Stimulated activated effector memory CD8-positive, alpha-beta T cell treated with anti-CD3 and anti-CD28 coated beads, Interleukin-12 subunit alpha, Interleukin-12 subunit beta, amount 100 ng/mL, for 72 hours (primary cell): Measurements from ENCODE around the gene ART4.

Source experiments
- ATAC-seq: fragments of 150-1000 bp; cut with Tn5 transposase; 2 replicates; pipeline ENCODE4 v1.10.0; 2021
- DNase-seq, 2 donors: peaks; one replicate each; pipeline ENCODE4 v3.0.0; 2021 to 2022; ENCODE audit warnings: low spot score in 2 of 2
- H3K27ac Mint-ChIP-seq: one replicate; pipeline ENCODE4 v1.8.0; 2022; ENCODE audit warnings: mild to moderate bottlenecking, mixed read lengths
- H3K36me3 Mint-ChIP-seq: one replicate; pipeline ENCODE4 v1.8.0; 2022; ENCODE audit warnings: mild to moderate bottlenecking, mixed read lengths
- H3K4me1 Mint-ChIP-seq: one replicate; pipeline ENCODE4 v1.8.0; 2022; ENCODE audit warnings: mixed read lengths
- H3K4me3 Mint-ChIP-seq: one replicate; pipeline ENCODE4 v1.8.0; 2022; ENCODE audit warnings: mild to moderate bottlenecking, mixed read lengths
- H3K9me3 Mint-ChIP-seq: one replicate; pipeline ENCODE4 v1.8.0; 2022; ENCODE audit warnings: mixed read lengths

ART4 gene

GRCh38 chr12:14839262-14839661 lies 4.1 kb downstream of the ART4 start:
- DNase-seq (no peak), ATAC-seq (no peak)
- Mint-ChIP-seq H3K27ac (no peak overlapping the region), H3K4me1 (no peaks in the 10 kb centered on the region), H3K36me3 (no peaks in the 10 kb centered on the region), H3K9me3 (no peaks in the 10 kb centered on the region), H3K4me3 (no peak overlapping the region)

GRCh38 chr12:14836336-14837210 lies 6.8 kb downstream of the ART4 start:
- H3K4me1 Mint-ChIP-seq, result no peaks in the 10 kb centered on the region
- no peak overlapping the region for H3K4me3 Mint-ChIP-seq
- ATAC-seq, result peak; percentile 84
- H3K9me3 Mint-ChIP-seq, result no peaks in the 10 kb centered on the region
- no peaks in the 10 kb centered on the region for H3K36me3 Mint-ChIP-seq
- H3K27ac Mint-ChIP-seq, result no peak overlapping the region
- DNase-seq, result no peak

- ATAC-seq, result no peak
- no peak overlapping the region for H3K4me3 Mint-ChIP-seq
- H3K4me1 Mint-ChIP-seq, result no peaks in the 10 kb centered on the region
- H3K27ac Mint-ChIP-seq, result no peak overlapping the region
- H3K9me3 Mint-ChIP-seq, result no peaks in the 10 kb centered on the region
- DNase-seq, result no peak
- H3K36me3 Mint-ChIP-seq, result no peaks in the 10 kb centered on the region
Measured at GRCh38 chr12:14834509-14834908, 8.8 kb downstream of the ART4 start.

GRCh38 chr12:14833952-14834351 lies 9.4 kb downstream of the ART4 start:
- Mint-ChIP-seq H3K27ac (no peak overlapping the region), H3K9me3 (no peaks in the 10 kb centered on the region), H3K36me3 (no peaks in the 10 kb centered on the region), H3K4me1 (no peaks in the 10 kb centered on the region), H3K4me3 (no peak overlapping the region)
- ATAC-seq (no peak), DNase-seq (no peak)

GRCh38 chr12:14833336-14833735 lies 10.0 kb downstream of the ART4 start:
- Mint-ChIP-seq H3K9me3 (no peaks in the 10 kb centered on the region), H3K36me3 (no peaks in the 10 kb centered on the region), H3K4me1 (no peaks in the 10 kb centered on the region), H3K4me3 (no peak overlapping the region), H3K27ac (no peak overlapping the region)
- ATAC-seq (no peak), DNase-seq (no peak)

- H3K4me1 Mint-ChIP-seq, result no peaks in the 10 kb centered on the region
- H3K27ac Mint-ChIP-seq, result no peak overlapping the region
- DNase-seq (no peak), ATAC-seq (peak; percentile 56)
- H3K36me3 Mint-ChIP-seq, result no peaks in the 10 kb centered on the region
- no peak overlapping the region for H3K4me3 Mint-ChIP-seq
- H3K9me3 Mint-ChIP-seq, result no peaks in the 10 kb centered on the region
Measured at GRCh38 chr12:14828892-14829291, 14.4 kb downstream of the ART4 start.

GRCh38 chr12:14827043-14827442 lies 16.3 kb downstream of the ART4 start:
- Mint-ChIP-seq H3K4me1 (no peaks in the 10 kb centered on the region), H3K27ac (no peak overlapping the region), H3K9me3 (no peaks in the 10 kb centered on the region), H3K36me3 (no peaks in the 10 kb centered on the region), H3K4me3 (no peak overlapping the region)
- DNase-seq (no peak), ATAC-seq (no peak)

- H3K4me3 Mint-ChIP-seq, result no peak overlapping the region
- DNase-seq, result no peak
- H3K4me1 Mint-ChIP-seq, result no peaks in the 10 kb centered on the region
- H3K36me3 Mint-ChIP-seq, result no peaks in the 10 kb centered on the region
- H3K9me3 Mint-ChIP-seq, result no peaks in the 10 kb centered on the region
- no peak for ATAC-seq
- no peak overlapping the region for H3K27ac Mint-ChIP-seq
Measured at GRCh38 chr12:14826491-14826890, 16.8 kb downstream of the ART4 start.

- no peak overlapping the region for H3K4me3 Mint-ChIP-seq
- DNase-seq (no peak), ATAC-seq (no peak)
- no peaks in the 10 kb centered on the region for H3K4me1 Mint-ChIP-seq
- no peaks in the 10 kb centered on the region for H3K9me3 Mint-ChIP-seq
- H3K27ac Mint-ChIP-seq, result no peak overlapping the region
- H3K36me3 Mint-ChIP-seq, result no peaks in the 10 kb centered on the region
Measured at GRCh38 chr12:14825256-14825655, 18.1 kb downstream of the ART4 start.

GRCh38 chr12:14824012-14824634 lies 19.2 kb downstream of the ART4 start:
- H3K4me1 Mint-ChIP-seq, result no peaks in the 10 kb centered on the region
- no peaks in the 10 kb centered on the region for H3K9me3 Mint-ChIP-seq
- peak; percentile 97 for ATAC-seq
- H3K4me3 Mint-ChIP-seq, result no peak overlapping the region
- H3K27ac Mint-ChIP-seq, result no peak overlapping the region
- DNase-seq, result no peak
- no peaks in the 10 kb centered on the region for H3K36me3 Mint-ChIP-seq

- no peaks in the 10 kb centered on the region for H3K36me3 Mint-ChIP-seq
- no peak within 1 kb of the TSS for H3K27ac Mint-ChIP-seq
Measured at GRCh38 chr12:14814014-14814413, 29.3 kb downstream of the ART4 start, which contains the start of gene SMCO3. TSS of gene SMCO3 (minus strand) at chr12:14814182. CDS start at chr12:14806680, 7,502 bp downstream.

GRCh38 chr12:14811486-14811885 lies 31.8 kb downstream of the ART4 start:
- no peaks in the 10 kb centered on the region for H3K9me3 Mint-ChIP-seq
- H3K4me3 Mint-ChIP-seq, result no peak overlapping the region
- no peak overlapping the region for H3K27ac Mint-ChIP-seq
- no peaks in the 10 kb centered on the region for H3K4me1 Mint-ChIP-seq
- ATAC-seq, result no peak
- no peaks in the 10 kb centered on the region for H3K36me3 Mint-ChIP-seq
- DNase-seq, result no peak

More at GRCh38 chr12:14814014-14814413, 29.3 kb downstream of the ART4 start, which contains the start of gene SMCO3:
- ATAC-seq (no peak), DNase-seq (no peak)
- H3K9me3 Mint-ChIP-seq, result no peaks in the 10 kb centered on the region
- no peaks in the 10 kb centered on the region for H3K4me1 Mint-ChIP-seq
- H3K4me3 Mint-ChIP-seq, result no peak within 1 kb of the TSS

- Mint-ChIP-seq H3K4me3 (no peak overlapping the region), H3K36me3 (no peaks in the 10 kb centered on the region), H3K9me3 (no peaks in the 10 kb centered on the region), H3K27ac (no peak overlapping the region), H3K4me1 (no peaks in the 10 kb centered on the region)
- ATAC-seq (no peak), DNase-seq (no peak)
Measured at GRCh38 chr12:14810953-14811483, 32.3 kb downstream of the ART4 start.

- no peak overlapping the region for H3K4me3 Mint-ChIP-seq
- DNase-seq (no peak), ATAC-seq (no peak)
- no peak overlapping the region for H3K27ac Mint-ChIP-seq
- no peaks in the 10 kb centered on the region for H3K9me3 Mint-ChIP-seq
- no peaks in the 10 kb centered on the region for H3K4me1 Mint-ChIP-seq
- no peaks in the 10 kb centered on the region for H3K36me3 Mint-ChIP-seq
Measured at GRCh38 chr12:14810167-14810952, 33.0 kb downstream of the ART4 start.

- peaks cover 11% of the 10 kb centered on the region for H3K4me1 Mint-ChIP-seq
- ATAC-seq (peak; percentile 3), DNase-seq (no peak)
- no peak overlapping the region for H3K4me3 Mint-ChIP-seq
- no peak overlapping the region for H3K27ac Mint-ChIP-seq
- peaks cover 29% of the 10 kb centered on the region for H3K36me3 Mint-ChIP-seq
- H3K9me3 Mint-ChIP-seq, result no peaks in the 10 kb centered on the region
Measured at GRCh38 chr12:14803830-14804160, 39.5 kb downstream of the ART4 start.
